Endodermal cell (in vitro differentiated cells): ENCODE results near the gene TNRC6B. TPM values are rescaled to one million over a fixed set of nuclear protein-coding genes. Genes with fewer than 3 reads are reported as not detected.
A peak's percentile ranks its signal among the peaks of the same experiment; 100 is the strongest.

Source experiments
- DNase-seq: peaks from one replicate; pipeline ENCODE4 v3.0.0-alpha.2; 2017
- H3K27ac ChIP-seq: 2 replicates; pipeline ENCODE4 v1.5.1; 2013; ENCODE audit warnings: mild to moderate bottlenecking, low read depth, low read length, moderate library complexity
- H3K27me3 ChIP-seq: 2 replicates; pipeline ENCODE4 v1.6.1; 2013; ENCODE audit warnings: mild to moderate bottlenecking, low read length, moderate library complexity; ENCODE audit not compliant: insufficient read depth, control insufficient read depth, poor library complexity, severe bottlenecking
- H3K36me3 ChIP-seq: 2 replicates; pipeline ENCODE4 v1.7.0; 2013; ENCODE audit warnings: mild to moderate bottlenecking, low read length, moderate library complexity; ENCODE audit not compliant: control insufficient read depth, insufficient read depth
- H3K4me1 ChIP-seq: one replicate; pipeline ENCODE4 v1.7.0; 2013; ENCODE audit warnings: low read length; ENCODE audit not compliant: control insufficient read depth, insufficient read depth
- H3K4me3 ChIP-seq: 2 replicates; pipeline ENCODE4 v1.5.1; 2013; ENCODE audit warnings: mild to moderate bottlenecking, low read length, moderate library complexity
- H3K9ac ChIP-seq: 2 replicates; pipeline ENCODE4 v1.6.1; 2013; ENCODE audit warnings: mild to moderate bottlenecking, low read length, moderate library complexity; ENCODE audit not compliant: poor library complexity, severe bottlenecking; ENCODE audit errors: extremely low read depth
- H3K9me3 ChIP-seq: 2 replicates; pipeline ENCODE4 v1.6.1; 2013; ENCODE audit warnings: mild to moderate bottlenecking, low read length, moderate library complexity; ENCODE audit not compliant: control insufficient read depth
- H3K27ac Mint-ChIP-seq: 2 replicates; pipeline ENCODE4 v1.8.0; 2020; ENCODE audit warnings: mixed read lengths
- H3K27me3 Mint-ChIP-seq: 2 replicates; pipeline ENCODE4 v1.8.0; 2021; ENCODE audit warnings: mild to moderate bottlenecking, mixed read lengths; ENCODE audit not compliant: insufficient read depth
- H3K36me3 Mint-ChIP-seq: 2 replicates; pipeline ENCODE4 v1.8.0; 2020; ENCODE audit warnings: low read depth, mixed read lengths
- H3K4me1 Mint-ChIP-seq: 2 replicates; pipeline ENCODE4 v1.8.0; 2020; ENCODE audit warnings: mixed read lengths
- H3K4me3 Mint-ChIP-seq: 2 replicates; pipeline ENCODE4 v1.8.0; 2020; ENCODE audit warnings: mild to moderate bottlenecking, moderate library complexity, mixed read lengths
- H3K9me3 Mint-ChIP-seq: 2 replicates; pipeline ENCODE4 v1.8.0; 2020; ENCODE audit warnings: mild to moderate bottlenecking, mixed read lengths
- CTCF ChIP-seq: fragments of 200-600 bp; sonication (generic); conservative IDR thresholded peaks from 2 replicates; pipeline ENCODE4 v1.5.0; 2021; ENCODE audit warnings: antibody characterized with exemption, mild to moderate bottlenecking
- WGBS, 2 experiments: methylation state at CpG; one replicate each; pipeline versions ENCODE4 v1.1.5 to v1.1.7; 2013; ENCODE audit warnings: missing lambda C conversion rate in 2 of 2, mixed read lengths in 1 of 2; ENCODE audit not compliant: insufficient coverage in 1 of 2, insufficient read length in 1 of 2; 5-methylcytosine and 5-hydroxymethylcytosine counted together
- total RNA-seq, 2 donors: library from RNA; stranded (reverse); fragmentation: NEBNext Ultra II Directional in 1 of 2; extraction: Animal tissue kit (Norgen Biotek cat#: 25700) in 1 of 2; gene quantifications; 2 replicates in 1 of 2; 3 replicates in 1 of 2; pipeline ENCODE4 v1.2.1, GENCODE V29; 2021

Gene TNRC6B
- total RNA-seq, 2 donors from 2014 or later = 57.5 to 62.5 TPM

- no peaks in the 10 kb centered on the region for H3K4me1 ChIP-seq
- no peak overlapping the region for H3K4me3 Mint-ChIP-seq
- no peak overlapping the region for H3K4me3 ChIP-seq
- H3K36me3 ChIP-seq = peaks cover 10% of the 10 kb centered on the region
- H3K27me3 Mint-ChIP-seq = no peaks in the 10 kb centered on the region
- 93 to 96% methylated on average over 10 to 12 of the region's 13 CpGs for WGBS, 2 experiments
- H3K4me1 Mint-ChIP-seq = peaks cover 25% of the 10 kb centered on the region
- no peak overlapping the region for H3K9ac ChIP-seq
- TF ChIP-seq CTCF = no peak
- H3K9me3 ChIP-seq = no peaks in the 10 kb centered on the region
- H3K9me3 Mint-ChIP-seq = no peaks in the 10 kb centered on the region
- no peak overlapping the region for H3K27ac Mint-ChIP-seq
- no peak for DNase-seq
- H3K27me3 ChIP-seq = no peaks in the 10 kb centered on the region
- H3K27ac ChIP-seq = no peak overlapping the region
- peaks cover 10% of the 10 kb centered on the region for H3K36me3 Mint-ChIP-seq
Observed at GRCh38 chr22:40237788-40238424, 60.2 kb downstream of the TNRC6B start.

DNA sequence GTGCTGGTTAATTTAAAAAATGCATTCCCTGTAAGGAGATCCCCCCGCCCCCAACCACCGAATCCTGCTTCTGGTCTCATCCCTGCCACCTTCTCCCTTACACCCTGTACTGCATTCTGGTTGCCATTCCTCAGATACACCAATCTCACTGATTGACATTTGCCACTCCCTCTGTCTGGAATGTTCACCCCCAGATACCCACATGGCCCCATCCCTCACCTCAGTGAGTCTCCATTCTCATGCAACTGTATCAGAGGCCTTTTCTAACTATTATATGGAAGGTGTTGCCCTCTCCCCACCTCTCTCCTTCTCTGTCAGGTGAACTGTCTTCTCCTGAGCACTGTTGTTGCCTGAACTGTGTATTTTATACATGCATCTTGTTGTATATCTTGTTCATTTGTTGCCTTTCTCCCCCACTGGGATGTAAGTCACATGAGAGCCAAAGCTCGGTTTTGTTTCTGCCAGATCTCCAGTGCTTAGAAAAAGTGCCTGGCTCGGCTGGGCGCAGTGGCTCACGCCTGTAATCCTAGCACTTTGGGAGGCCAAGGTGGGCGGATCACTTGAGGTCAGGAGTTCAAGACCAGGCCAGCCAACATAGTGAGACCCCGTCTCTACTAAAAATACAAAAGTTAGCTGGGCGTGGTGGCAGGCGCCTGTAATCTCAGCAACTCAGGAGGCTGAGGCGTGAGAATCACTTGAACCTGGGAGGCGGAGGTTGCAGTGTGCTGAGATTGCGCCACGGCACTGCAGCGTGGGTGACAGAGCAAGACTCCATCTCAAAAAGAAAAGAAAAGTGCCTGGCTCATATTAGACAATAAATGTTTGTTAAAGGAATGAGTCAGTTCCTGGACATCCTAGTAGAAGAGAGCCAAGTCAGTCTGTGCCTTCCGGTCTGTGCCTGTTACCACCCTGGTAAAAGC lies 61.0 kb downstream of the TNRC6B start:
- H3K27me3 ChIP-seq = no peaks in the 10 kb centered on the region
- H3K4me1 ChIP-seq = no peaks in the 10 kb centered on the region
- no peaks in the 10 kb centered on the region for H3K27me3 Mint-ChIP-seq
- no peaks in the 10 kb centered on the region for H3K9me3 ChIP-seq
- H3K27ac ChIP-seq = no peak overlapping the region
- no peak overlapping the region for H3K9ac ChIP-seq
- peak overlapping the region; percentile 35 for H3K27ac Mint-ChIP-seq
- H3K9me3 Mint-ChIP-seq = no peaks in the 10 kb centered on the region
- H3K4me3 ChIP-seq = no peak overlapping the region
- peaks cover 25% of the 10 kb centered on the region for H3K4me1 Mint-ChIP-seq
- peaks cover 9% of the 10 kb centered on the region for H3K36me3 Mint-ChIP-seq
- no peak for TF ChIP-seq CTCF
- H3K4me3 Mint-ChIP-seq = no peak overlapping the region
- WGBS, 2 experiments = 93 to 95% methylated on average over 16 of the region's 16 CpGs
- DNase-seq = no peak
- peaks cover 10% of the 10 kb centered on the region for H3K36me3 ChIP-seq

- Histone ChIP-seq H3K27ac (no peak overlapping the region), H3K9ac (no peak overlapping the region), H3K36me3 (peaks cover 12% of the 10 kb centered on the region), H3K4me1 (no peaks in the 10 kb centered on the region), H3K27me3 (no peaks in the 10 kb centered on the region), H3K9me3 (no peaks in the 10 kb centered on the region), H3K4me3 (no peak overlapping the region)
- no peak for TF ChIP-seq CTCF
- Mint-ChIP-seq H3K4me1 (peaks cover 25% of the 10 kb centered on the region), H3K9me3 (no peaks in the 10 kb centered on the region), H3K27me3 (no peaks in the 10 kb centered on the region), H3K36me3 (peaks cover 4% of the 10 kb centered on the region), H3K4me3 (no peak overlapping the region), H3K27ac (no peak overlapping the region)
- 93 to 96% methylated on average over 4 of the region's 4 CpGs for WGBS, 2 experiments
- DNase-seq = no peak
Observed at GRCh38 chr22:40239345-40239683, 61.6 kb downstream of the TNRC6B start.
